Smooth muscle cell (in vitro differentiated cells): ENCODE data around the gene IP6K2. TPM values are rescaled to one million over a fixed set of nuclear protein-coding genes. Genes with fewer than 3 reads are reported as not detected.
A peak's percentile ranks its signal among the peaks of the same experiment; 100 is the strongest.

Experiments used
- DNase-seq: peaks from one replicate; lab custom pipeline; 2025; ENCODE audit not compliant: unreplicated experiment; lab: John Stamatoyannopoulos, UW
- H2AFZ ChIP-seq: fragments of 200-600 bp; sonication (generic); 2 replicates; pipeline ENCODE4 v1.6.0; 2016; ENCODE audit warnings: antibody characterized with exemption, low read depth, mild to moderate bottlenecking
- H3F3A ChIP-seq: fragments of 200-600 bp; sonication (generic); 2 replicates; pipeline ENCODE4 v1.6.0; 2017; ENCODE audit warnings: antibody characterized with exemption, low read depth
- H3K27ac ChIP-seq: fragments of 200-600 bp; sonication (generic); 2 replicates; pipeline ENCODE4 v1.5.1; 2016; ENCODE audit warnings: low read depth, mild to moderate bottlenecking
- H3K27me3 ChIP-seq: fragments of 200-600 bp; sonication (generic); 2 replicates; pipeline ENCODE4 v1.6.1; 2016; ENCODE audit warnings: low read depth, mild to moderate bottlenecking
- H3K36me3 ChIP-seq: fragments of 200-600 bp; sonication (generic); 2 replicates; pipeline ENCODE4 v1.5.1; 2016; ENCODE audit warnings: low read depth
- H3K4me1 ChIP-seq: fragments of 200-600 bp; sonication (generic); 2 replicates; pipeline ENCODE4 v1.5.1; 2016; ENCODE audit warnings: low read depth
- H3K4me2 ChIP-seq: fragments of 200-600 bp; sonication (generic); 2 replicates; pipeline ENCODE4 v1.6.0; 2016; ENCODE audit warnings: mild to moderate bottlenecking
- H3K4me3 ChIP-seq: fragments of 200-600 bp; sonication (generic); 2 replicates; pipeline ENCODE4 v1.5.1; 2016; ENCODE audit warnings: mild to moderate bottlenecking
- H3K79me2 ChIP-seq: fragments of 200-600 bp; sonication (generic); 2 replicates; pipeline ENCODE4 v1.6.0; 2016; ENCODE audit warnings: low read depth, mild to moderate bottlenecking
- H3K9ac ChIP-seq: fragments of 200-600 bp; sonication (generic); 2 replicates; pipeline ENCODE4 v1.6.0; 2016; ENCODE audit warnings: low read depth
- H3K9me3 ChIP-seq: fragments of 200-600 bp; sonication (generic); replicated peaks from 2 replicates; pipeline ENCODE4 v1.5.1; 2016; ENCODE audit warnings: low read depth
- H4K20me1 ChIP-seq: fragments of 200-600 bp; sonication (generic); 2 replicates; pipeline ENCODE4 v1.6.0; 2016; ENCODE audit warnings: low read depth
- WGBS: methylation state at CpG from one replicate; pipeline ENCODE4 v1.1.7; 2016; ENCODE audit warnings: low lambda C conversion rate; 5-methylcytosine and 5-hydroxymethylcytosine counted together
- polyA plus RNA-seq: library from polyadenylated mRNA; unstranded; fragments of >200 nt; fragmentation: Nextera tagmentation; extraction: Ambion mirVana; gene quantifications from 2 replicates; pipeline ENCODE4 v1.2.1, GENCODE V29; 2016
- total RNA-seq: library from RNA; depleted of rRNA; stranded (reverse); fragments of >200 nt; gene quantifications from 2 replicates; pipeline ENCODE4 v1.2.3, GENCODE V29; 2014
- TF ChIP-seq, protein P1 (sequence below): fragments of 200-600 bp; sonication (generic); IDR thresholded peaks from 2 replicates; pipeline ENCODE4 v1.5.1; 2017; ENCODE audit warnings: borderline replicate concordance, mild to moderate bottlenecking, antibody characterized with exemption; ENCODE audit not compliant: insufficient read depth, poor library complexity, severe bottlenecking

IP6K2 gene
- total and polyA plus RNA-seq, 2 experiments from 2014 or later: 106 to 124 TPM

DNA sequence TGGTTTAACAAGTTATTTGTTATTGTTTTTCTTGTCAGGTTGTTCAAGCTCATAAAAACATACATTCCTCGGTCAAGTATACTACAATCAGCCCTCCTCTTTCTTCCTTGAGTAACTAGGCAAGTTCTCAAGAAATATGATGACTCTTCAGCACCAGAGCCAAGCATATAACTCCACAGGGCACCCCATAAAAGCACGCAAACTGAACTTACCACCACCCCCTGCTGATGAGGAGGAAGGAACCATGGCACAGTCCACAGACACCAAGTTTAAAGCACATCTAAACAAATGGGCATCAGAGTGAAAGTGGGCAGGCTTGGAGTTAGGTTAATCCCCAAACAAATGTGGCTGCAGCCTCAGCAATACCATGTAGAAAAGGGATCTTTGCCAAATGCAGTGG lies 5.3 kb downstream of the IP6K2 start:
- whole genome bisulfite sequencing: 87% methylated on average over 2 of the region's 2 CpGs
- DNase-seq: no peak
- TF ChIP-seq, protein P1, sequence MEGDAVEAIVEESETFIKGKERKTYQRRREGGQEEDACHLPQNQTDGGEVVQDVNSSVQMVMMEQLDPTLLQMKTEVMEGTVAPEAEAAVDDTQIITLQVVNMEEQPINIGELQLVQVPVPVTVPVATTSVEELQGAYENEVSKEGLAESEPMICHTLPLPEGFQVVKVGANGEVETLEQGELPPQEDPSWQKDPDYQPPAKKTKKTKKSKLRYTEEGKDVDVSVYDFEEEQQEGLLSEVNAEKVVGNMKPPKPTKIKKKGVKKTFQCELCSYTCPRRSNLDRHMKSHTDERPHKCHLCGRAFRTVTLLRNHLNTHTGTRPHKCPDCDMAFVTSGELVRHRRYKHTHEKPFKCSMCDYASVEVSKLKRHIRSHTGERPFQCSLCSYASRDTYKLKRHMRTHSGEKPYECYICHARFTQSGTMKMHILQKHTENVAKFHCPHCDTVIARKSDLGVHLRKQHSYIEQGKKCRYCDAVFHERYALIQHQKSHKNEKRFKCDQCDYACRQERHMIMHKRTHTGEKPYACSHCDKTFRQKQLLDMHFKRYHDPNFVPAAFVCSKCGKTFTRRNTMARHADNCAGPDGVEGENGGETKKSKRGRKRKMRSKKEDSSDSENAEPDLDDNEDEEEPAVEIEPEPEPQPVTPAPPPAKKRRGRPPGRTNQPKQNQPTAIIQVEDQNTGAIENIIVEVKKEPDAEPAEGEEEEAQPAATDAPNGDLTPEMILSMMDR: no peak
- H3K4me2 ChIP-seq: no peak overlapping the region
- peaks cover 97% of the 10 kb centered on the region for H4K20me1 ChIP-seq
- no peaks in the 10 kb centered on the region for H3K27me3 ChIP-seq
- H3K27ac ChIP-seq: peak overlapping the region; percentile 14
- H3K4me3 ChIP-seq: no peak overlapping the region
- H3K9me3 ChIP-seq: no peaks in the 10 kb centered on the region
- no peak overlapping the region for H2AFZ ChIP-seq
- H3K36me3 ChIP-seq: peaks cover 6% of the 10 kb centered on the region
- H3K9ac ChIP-seq: peak overlapping the region; percentile 17
- peaks cover 7% of the 10 kb centered on the region for H3F3A ChIP-seq
- H3K79me2 ChIP-seq: peaks cover 100% of the 10 kb centered on the region
- peaks cover 17% of the 10 kb centered on the region for H3K4me1 ChIP-seq

DNA sequence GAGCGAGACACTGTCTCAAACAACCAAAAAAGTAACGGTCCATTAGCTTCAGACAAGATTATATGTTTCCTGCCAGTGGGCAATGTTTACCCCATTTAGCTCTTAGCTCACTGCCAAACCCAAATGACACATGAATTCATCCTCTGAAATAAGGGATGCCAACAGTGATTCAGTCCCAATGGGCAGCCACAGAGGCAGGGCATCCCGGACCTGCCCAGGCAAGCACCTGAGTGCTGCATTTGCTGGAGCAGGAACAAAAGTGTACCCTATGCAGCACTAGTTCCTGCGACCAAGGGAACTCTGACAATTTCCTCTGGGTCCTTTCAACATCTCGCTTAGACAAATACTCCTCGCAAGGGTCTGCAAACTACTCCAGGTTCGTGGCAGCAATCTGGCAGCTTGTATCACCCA lies 8.0 kb downstream of the IP6K2 start:
- H3K4me1 ChIP-seq: no peaks in the 10 kb centered on the region

DNA sequence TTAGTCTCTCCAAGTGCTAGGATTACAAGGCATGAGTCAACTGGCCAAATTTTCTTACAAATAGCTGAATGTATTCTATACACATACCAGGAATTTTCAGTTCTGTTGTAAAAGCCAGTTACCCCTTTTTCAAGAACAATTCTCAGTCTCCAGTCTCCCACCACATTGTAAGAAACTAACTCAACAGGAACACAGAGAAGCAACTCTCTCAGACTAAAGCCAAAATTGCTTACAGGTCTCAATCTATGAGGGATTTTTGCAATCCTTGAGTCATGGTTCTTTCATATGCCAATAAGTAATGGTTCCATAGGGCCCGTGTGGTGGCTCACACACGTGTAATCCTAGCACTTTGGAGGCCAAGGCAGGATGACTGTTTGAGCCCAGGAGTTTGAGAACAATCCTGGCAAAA lies 8.5 kb downstream of the IP6K2 start:
- no peaks in the 10 kb centered on the region for H3K4me1 ChIP-seq
- peaks cover 12% of the 10 kb centered on the region for H3F3A ChIP-seq
- no peak overlapping the region for H2AFZ ChIP-seq
- 38% methylated on average over 2 of the region's 2 CpGs for WGBS
- peaks cover 100% of the 10 kb centered on the region for H3K79me2 ChIP-seq
- H3K4me2 ChIP-seq: peak overlapping the region; percentile 38
- no peaks in the 10 kb centered on the region for H3K9me3 ChIP-seq
- H3K36me3 ChIP-seq: peaks cover 6% of the 10 kb centered on the region
- TF ChIP-seq, protein P1: no peak
- no peak overlapping the region for H3K4me3 ChIP-seq
- DNase-seq: no peak
- no peak overlapping the region for H3K9ac ChIP-seq
- peak overlapping the region; percentile 43 for H3K27ac ChIP-seq
- H3K27me3 ChIP-seq: no peaks in the 10 kb centered on the region
- H4K20me1 ChIP-seq: peaks cover 100% of the 10 kb centered on the region

More for the DNA sequence above, 8.0 kb downstream of the IP6K2 start:
- DNase-seq: no peak
- peaks cover 12% of the 10 kb centered on the region for H3F3A ChIP-seq
- H3K4me2 ChIP-seq: peak overlapping the region; percentile 38
- H3K9me3 ChIP-seq: no peaks in the 10 kb centered on the region
- H3K79me2 ChIP-seq: peaks cover 100% of the 10 kb centered on the region
- no peak overlapping the region for H3K9ac ChIP-seq
- no peak overlapping the region for H2AFZ ChIP-seq
- TF ChIP-seq, protein P1: no peak
- peaks cover 6% of the 10 kb centered on the region for H3K36me3 ChIP-seq
- peaks cover 100% of the 10 kb centered on the region for H4K20me1 ChIP-seq
- H3K27me3 ChIP-seq: no peaks in the 10 kb centered on the region
- 87% methylated on average over 7 of the region's 7 CpGs for WGBS
- peak overlapping the region; percentile 43 for H3K27ac ChIP-seq
- H3K4me3 ChIP-seq: no peak overlapping the region

DNA sequence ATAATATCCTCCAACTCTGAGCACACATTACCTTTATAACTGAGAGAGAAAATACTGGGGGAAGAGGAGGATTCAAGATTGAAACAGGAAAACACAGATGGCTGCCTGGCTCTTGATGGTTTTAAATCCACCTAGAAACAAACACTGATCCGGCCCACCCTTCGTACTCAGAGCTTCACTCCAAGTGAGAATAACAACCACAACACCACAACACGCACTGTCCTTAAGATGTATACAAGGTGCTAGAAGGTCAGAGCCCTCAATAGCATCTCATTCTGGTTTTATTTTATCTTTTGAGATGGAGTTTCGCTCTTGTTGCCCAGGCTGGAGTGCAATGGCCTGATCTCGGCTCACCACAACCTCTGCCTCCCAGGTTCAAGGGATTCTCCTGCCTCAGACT lies 9.9 kb downstream of the IP6K2 start:
- TF ChIP-seq, protein P1: no peak
- Histone ChIP-seq H3K4me2 (no peak overlapping the region), H3K79me2 (peaks cover 100% of the 10 kb centered on the region), H2AFZ (no peak overlapping the region), H3K9me3 (no peaks in the 10 kb centered on the region), H3K4me1 (no peaks in the 10 kb centered on the region), H4K20me1 (peaks cover 100% of the 10 kb centered on the region), H3K9ac (no peak overlapping the region), H3K27me3 (no peaks in the 10 kb centered on the region), H3K36me3 (peaks cover 6% of the 10 kb centered on the region), H3K4me3 (no peak overlapping the region), H3F3A (peaks cover 12% of the 10 kb centered on the region), H3K27ac (no peak overlapping the region)
- DNase-seq: no peak
- WGBS: 97% methylated on average over 5 of the region's 5 CpGs
